ENCODE results near the gene TEX22. TPM values are rescaled to one million over a fixed set of nuclear protein-coding genes. Genes with fewer than 3 reads are reported as not detected.
"Not testable (repeated sequence)": the region's sequence is repeated elsewhere in the genome, so short reads cannot be mapped to it uniquely, and the experiment has no call there.

TEX22 gene
- total RNA-seq, 4 donors from 2014 or later: 0.57 TPM; not detected in 3

GRCh38 chr14:105355850-105356604 lies 42.3 kb upstream of the TEX22 start:
- H3K4me3 ChIP-seq: no peak overlapping the region
- WGBS, 2 donors: 91 to 93% methylated on average over 3 to 8 of the region's 22 CpGs
- intact Hi-C loops (cut with DNase I): no loop called here
- H3K9me3 ChIP-seq: no peaks in the 10 kb centered on the region
- no peaks in the 10 kb centered on the region for H3K27me3 ChIP-seq
- peaks cover 0 to 6% (median 4%) of the 10 kb centered on the region in 3 donors for H3K4me1 ChIP-seq
- peaks cover 0 to 54% (median 0%) of the 10 kb centered on the region in 3 donors for H3K36me3 ChIP-seq
- H3K27ac ChIP-seq: no peak overlapping the region
- no peak for TF ChIP-seq CTCF (IDR thresholded peaks at IDR 0.05)
- TF ChIP-seq POLR2A (IDR thresholded peaks at IDR 0.05): no peak
- no peak for DNase-seq

GRCh38 chr14:105356927-105357326 lies 41.4 kb upstream of the TEX22 start:
- 80 to 91% methylated on average over 7 to 8 of the region's 9 CpGs for WGBS, 2 donors
- no peak for TF ChIP-seq POLR2A (IDR thresholded peaks at IDR 0.05)
- no peak for TF ChIP-seq CTCF (IDR thresholded peaks at IDR 0.05)
- no peaks in the 10 kb centered on the region for H3K9me3 ChIP-seq
- intact Hi-C loops (cut with DNase I): no loop called here
- no peak overlapping the region for H3K27ac ChIP-seq
- no peaks in the 10 kb centered on the region for H3K27me3 ChIP-seq
- no peak overlapping the region for H3K4me3 ChIP-seq
- peaks cover 0 to 60% (median 0%) of the 10 kb centered on the region in 3 donors for H3K36me3 ChIP-seq
- DNase-seq: no peak
- H3K4me1 ChIP-seq: peaks cover 0 to 3% (median 1%) of the 10 kb centered on the region in 3 donors

GRCh38 chr14:105357626-105358025 lies 40.7 kb upstream of the TEX22 start:
- peaks cover 0 to 60% (median 0%) of the 10 kb centered on the region in 3 donors for H3K36me3 ChIP-seq
- H3K27me3 ChIP-seq: no peaks in the 10 kb centered on the region
- no peaks in the 10 kb centered on the region for H3K9me3 ChIP-seq
- no peaks in the 10 kb centered on the region for H3K4me1 ChIP-seq
- intact Hi-C loops (cut with DNase I): no loop called here
- no peak overlapping the region for H3K4me3 ChIP-seq
- H3K27ac ChIP-seq: no peak overlapping the region
- WGBS, 2 donors: 89 to 96% methylated on average over 3 to 14 of the region's 17 CpGs
- TF ChIP-seq POLR2A (IDR thresholded peaks at IDR 0.05): no peak
- no peak for TF ChIP-seq CTCF (IDR thresholded peaks at IDR 0.05)
- DNase-seq: no peak

- H3K27me3 ChIP-seq: no peaks in the 10 kb centered on the region
- H3K4me3 ChIP-seq: no peak overlapping the region
- no peaks in the 10 kb centered on the region for H3K4me1 ChIP-seq
- no peak for TF ChIP-seq CTCF (IDR thresholded peaks at IDR 0.05)
- no peak for TF ChIP-seq POLR2A (IDR thresholded peaks at IDR 0.05)
- no peaks in the 10 kb centered on the region for H3K9me3 ChIP-seq
- WGBS, 2 donors: 94 to 96% methylated on average over 10 to 14 of the region's 25 CpGs
- H3K36me3 ChIP-seq: peaks cover 0 to 60% (median 0%) of the 10 kb centered on the region in 3 donors
- no peak overlapping the region for H3K27ac ChIP-seq
- intact Hi-C loops (cut with DNase I): no loop called here
- no peak for DNase-seq
These were observed 40.0 kb upstream of the TEX22 start for GRCh38 chr14:105358140-105358846.

GRCh38 chr14:105358943-105359342 lies 39.4 kb upstream of the TEX22 start:
- H3K27ac ChIP-seq: no peak overlapping the region
- H3K4me3 ChIP-seq: no peak overlapping the region
- intact Hi-C loops (cut with DNase I): no loop called here
- 91 to 93% methylated on average over 12 to 16 of the region's 16 CpGs for WGBS, 2 donors
- no peaks in the 10 kb centered on the region for H3K27me3 ChIP-seq
- no peaks in the 10 kb centered on the region for H3K9me3 ChIP-seq
- DNase-seq: no peak
- TF ChIP-seq CTCF (IDR thresholded peaks at IDR 0.05) (no peak), POLR2A (IDR thresholded peaks at IDR 0.05) (no peak)
- H3K36me3 ChIP-seq: peaks cover 0 to 54% (median 0%) of the 10 kb centered on the region in 3 donors
- peaks cover 0 to 2% (median 0%) of the 10 kb centered on the region in 3 donors for H3K4me1 ChIP-seq

- H3K9me3 ChIP-seq; H3K27ac ChIP-seq; intact Hi-C loops (cut with DNase I); DNase-seq; H3K4me3 ChIP-seq; H3K27me3 ChIP-seq: not testable (repeated sequence)
- peaks cover 0 to 30% (median 0%) of the 10 kb centered on the region in 3 donors for H3K36me3 ChIP-seq
- H3K4me1 ChIP-seq: peaks cover 0 to 13% (median 4%) of the 10 kb centered on the region in 3 donors
- 93% methylated on average over 10 of the region's 10 CpGs for WGBS, 2 donors
These were observed 36.9 kb upstream of the TEX22 start for GRCh38 chr14:105361412-105361811.

Data from esophagus squamous epithelium (tissue), 5 donors.